H1 (cell line): ENCODE results near the gene ARPP21. TPM values are rescaled to one million over a fixed set of nuclear protein-coding genes. Genes with fewer than 3 reads are reported as not detected.

Experiments used
- CHD2 ChIP-seq: IDR thresholded peaks from 2 replicates; pipeline ENCODE4 v1.6.1; 2012; ENCODE audit warnings: low read length, improper control_type of control experiment
- GTF2F1 ChIP-seq: IDR thresholded peaks from 2 replicates; pipeline ENCODE4 v1.6.1; 2012; ENCODE audit warnings: low read depth, low read length, improper control_type of control experiment, borderline replicate concordance
- KDM1A ChIP-seq: fragments of 200-600, 300-600 bp; sonication (generic); IDR thresholded peaks from 2 replicates; pipeline ENCODE4 v1.7.1; 2016; ENCODE audit warnings: mild to moderate bottlenecking, low read length, borderline replicate concordance
- POLR2AphosphoS5 ChIP-seq: IDR thresholded peaks from 2 replicates; pipeline ENCODE4 v1.6.1; 2011; ENCODE audit warnings: low read depth, low read length
- RAD21 ChIP-seq, 2 experiments: IDR thresholded peaks in 1 of 2; conservative IDR thresholded peaks in 1 of 2; 2 replicates each; pipeline ENCODE4 v1.6.1; 2011; ENCODE audit warnings: low read depth in 2 of 2, low read length in 2 of 2, improper control_type of control experiment in 1 of 2, inconsistent platforms in 1 of 2, mild to moderate bottlenecking in 1 of 2, moderate library complexity in 1 of 2
- RFX5 ChIP-seq: IDR thresholded peaks from 2 replicates; pipeline ENCODE4 v1.6.1; 2011; ENCODE audit warnings: low read depth, low read length, improper control_type of control experiment, borderline replicate concordance
- polyA plus RNA-seq, 7 experiments: library from polyadenylated mRNA; depleted of rRNA in 3 of 7; stranded (reverse) in 5 of 7; unstranded in 2 of 7; fragments of >200 nt in 5 of 7; fragments of 200-250 nt in 2 of 7; gene quantifications; 1 replicate in 5 of 7; 2 replicates in 1 of 7; 4 replicates in 1 of 7; pipeline versions ENCODE4 v1.2.1 to v1.2.3, GENCODE V29; 2011 to 2013; ENCODE audit warnings: missing spikeins in 2 of 7, mixed read lengths in 2 of 7
- total RNA-seq: library from RNA; stranded (reverse); fragmentation: NEBNext Ultra II Directional; extraction: Animal tissue kit (Norgen Biotek cat#: 25700); gene quantifications from 2 replicates; pipeline ENCODE4 v1.2.1, GENCODE V29; 2021

The ARPP21 gene
- total and polyA plus RNA-seq, 2 of the 8 experiments (the other 6 are each of a cell fraction or from before 2014, with no cell fraction given), result not detected

DNA sequence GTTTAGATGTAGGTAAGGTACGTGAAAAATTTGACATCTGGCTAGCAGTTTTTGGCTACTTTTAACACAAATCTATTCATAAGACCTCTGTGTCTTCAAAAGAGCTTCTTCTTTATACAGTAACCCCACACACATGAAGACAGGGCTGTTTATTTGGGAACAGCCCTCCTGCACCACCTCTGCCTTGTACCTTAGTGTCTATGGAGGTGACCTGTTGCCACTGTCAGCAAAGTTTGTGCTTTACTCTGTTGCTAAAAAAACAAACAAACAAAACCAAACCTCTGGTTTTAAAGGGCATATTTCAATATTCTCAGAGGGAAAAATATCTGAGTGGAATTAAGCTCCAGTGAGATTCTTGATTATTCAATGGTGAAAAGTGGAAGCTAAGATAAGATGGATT lies 122.0 kb downstream of the ARPP21 start (continued):
- TF ChIP-seq GTF2F1 (no peak), RAD21 (IDR thresholded peaks at IDR 0.05 in 1 of 2, conservative IDR thresholded peaks at IDR 0.05 in 1 of 2; ENCODE audit: low read depth in 2 of 2, low read length in 2 of 2) (no peak), KDM1A (no peak), CHD2 (no peak), RFX5 (no peak), POLR2AphosphoS5 (no peak)
